ENCODE data around the gene COL13A1.

- no peak for TF ChIP-seq ARNTL (CRISPR knock-in tag; IDR thresholded peaks at IDR 0.05; ENCODE audit: borderline replicate concordance, low read depth)
- no peak for TF ChIP-seq CREB5 (CRISPR knock-in tag; IDR thresholded peaks at IDR 0.05; ENCODE audit: low read depth)
- no peak for TF ChIP-seq POU6F1 (CRISPR knock-in tag; IDR thresholded peaks at IDR 0.05; ENCODE audit: borderline replicate concordance, low read depth)
- no peak for TF ChIP-seq PATZ1 (CRISPR knock-in tag; IDR thresholded peaks at IDR 0.05; ENCODE audit: borderline replicate concordance)
- TF ChIP-seq ISL1 (CRISPR knock-in tag; IDR thresholded peaks at IDR 0.05): no peak
- no peak for TF ChIP-seq ZFP3 (CRISPR knock-in tag; IDR thresholded peaks at IDR 0.05)
Observed at GRCh38 chr10:69860271-69860670, 58.6 kb downstream of the COL13A1 start.

All from SK-N-SH treated with all-trans-retinoic acid at 6 μM for 48 hours (cell line).